GM21367 (cell line): ENCODE data around the gene ENTPD2.
"Not testable (repeated sequence)": the region's sequence is repeated elsewhere in the genome, so short reads cannot be mapped to it uniquely, and the experiment has no call there.

Source experiments
- ATAC-seq: cut with Tn5 transposase; IDR thresholded peaks from one replicate; pipeline ENCODE4 v1.9.1; 2021; ENCODE audit not compliant: unreplicated experiment

Gene ENTPD2

GRCh38 chr9:137048655-137049543 is 5.0 kb downstream of the ENTPD2 start:
- ATAC-seq: no peak

- no peak for ATAC-seq
Measured at GRCh38 chr9:137046088-137046787, 7.6 kb downstream of the ENTPD2 start, which contains the start of gene NPDC1. TSS of gene NPDC1 (minus strand) at chr9:137046177. CDS start at chr9:137045989, 188 bp downstream.

GRCh38 chr9:137045294-137046087 is 8.4 kb downstream of the ENTPD2 start:
- no peak for ATAC-seq

GRCh38 chr9:137044502-137045177 is 9.2 kb downstream of the ENTPD2 start:
- ATAC-seq: no peak

- no peak for ATAC-seq
Measured at GRCh38 chr9:137044037-137044436, 9.8 kb downstream of the ENTPD2 start.

GRCh38 chr9:137042751-137043727 is 10.8 kb downstream of the ENTPD2 start:
- ATAC-seq: no peak

- ATAC-seq: no peak
Measured at GRCh38 chr9:137041124-137041523, 12.7 kb downstream of the ENTPD2 start.

GRCh38 chr9:137040568-137040967 is 13.3 kb downstream of the ENTPD2 start:
- no peak for ATAC-seq

GRCh38 chr9:137039611-137040366 is 14.1 kb downstream of the ENTPD2 start:
- ATAC-seq: no peak

GRCh38 chr9:137038916-137039315 is 14.9 kb downstream of the ENTPD2 start:
- ATAC-seq: no peak

GRCh38 chr9:137037483-137037882 is 16.4 kb downstream of the ENTPD2 start:
- no peak for ATAC-seq

- ATAC-seq: no peak
Measured at GRCh38 chr9:137037035-137037434, 16.8 kb downstream of the ENTPD2 start.

GRCh38 chr9:137035937-137036336 is 17.9 kb downstream of the ENTPD2 start:
- no peak for ATAC-seq

- no peak for ATAC-seq
Measured at GRCh38 chr9:137035507-137035834, 18.4 kb downstream of the ENTPD2 start.

- peak; percentile 51 for ATAC-seq
Measured at GRCh38 chr9:137034709-137035506, 19.0 kb downstream of the ENTPD2 start.

GRCh38 chr9:137034039-137034708 is 19.7 kb downstream of the ENTPD2 start:
- ATAC-seq: no peak

GRCh38 chr9:137033481-137033880 is 20.4 kb downstream of the ENTPD2 start:
- ATAC-seq: not testable (repeated sequence)

- ATAC-seq: no peak
Measured at GRCh38 chr9:137032858-137033257, 21.0 kb downstream of the ENTPD2 start.
